Ascending aorta (tissue), 2 donors: Measurements from ENCODE around the gene UNC5C. TPM values are rescaled to one million over a fixed set of nuclear protein-coding genes. Genes with fewer than 3 reads are reported as not detected.

Source experiments
- DNase-seq, 2 donors: peaks; one replicate each; pipeline ENCODE4 v3.0.0-alpha.2; 2019; ENCODE audit warnings: low spot score in 2 of 2
- H3K27ac ChIP-seq, 2 donors: fragments of 200-600 bp; sonication (generic); one replicate each; pipeline ENCODE4 v1.5.1; 2016 to 2017; ENCODE audit warnings: mild to moderate bottlenecking in 1 of 2
- H3K27me3 ChIP-seq: fragments of 200-600 bp; sonication (generic); one replicate; pipeline ENCODE4 v1.5.1; 2017
- H3K36me3 ChIP-seq, 2 donors: fragments of 200-600 bp; sonication (generic); one replicate each; pipeline ENCODE4 v1.5.1; 2016
- H3K4me1 ChIP-seq, 2 donors: fragments of 200-600 bp; sonication (generic); one replicate each; pipeline ENCODE4 v1.5.1; 2016 to 2017; ENCODE audit warnings: mild to moderate bottlenecking in 1 of 2
- H3K4me3 ChIP-seq, 2 donors: fragments of 200-600 bp; sonication (generic); one replicate each; pipeline ENCODE4 v1.5.1; 2016 to 2017; ENCODE audit warnings: mild to moderate bottlenecking in 1 of 2
- H3K9me3 ChIP-seq, 2 donors: fragments of 200-600 bp; sonication (generic); one replicate each; pipeline ENCODE4 v1.5.1; 2016
- CTCF ChIP-seq, 3 experiments: fragments of 200-600 bp in 2 of 3; fragments of 450-650 bp in 1 of 3; sonication (generic) in 2 of 3; IDR thresholded peaks; one replicate each; pipeline ENCODE4 v1.5.1; 2016 to 2019; ENCODE audit warnings: antibody characterized with exemption in 3 of 3, mild to moderate bottlenecking in 1 of 3, moderate library complexity in 1 of 3
- intact Hi-C: fragments of 100-400 bp; cut with DNase I; formaldehyde crosslinking; loops from one replicate; pipeline ENCODE4 v1.15.1; 2023
- total RNA-seq: library from RNA; depleted of rRNA; stranded (reverse); fragments of >200 nt; gene quantifications from one replicate; pipeline ENCODE4 v1.1.0, GENCODE V29; 2016

Gene UNC5C
- total RNA-seq, 1 donor from 2014 or later: 13.3 TPM

- no peak overlapping the region for H3K27ac ChIP-seq
- intact Hi-C loops: loop anchor here (5.0 kb wide), 1 partner anchor 39 kb away; the partner anchor contains the start of gene UNC5C
- no peak overlapping the region for H3K4me3 ChIP-seq
- TF ChIP-seq CTCF (IDR thresholded peaks at IDR 0.05): no peak
- H3K9me3 ChIP-seq: no peaks in the 10 kb centered on the region
- no peak for DNase-seq
- no peaks in the 10 kb centered on the region for H3K27me3 ChIP-seq
- peaks cover 0 to 3% of the 10 kb centered on the region in 2 donors for H3K4me1 ChIP-seq
- H3K36me3 ChIP-seq: no peaks in the 10 kb centered on the region
Observed at GRCh38 chr4:95508421-95508820, 40.4 kb downstream of the UNC5C start.

- Histone ChIP-seq H3K27ac (no peak overlapping the region), H3K4me3 (no peak overlapping the region), H3K9me3 (no peaks in the 10 kb centered on the region), H3K4me1 (peaks cover 0 to 3% of the 10 kb centered on the region in 2 donors), H3K36me3 (no peaks in the 10 kb centered on the region), H3K27me3 (no peaks in the 10 kb centered on the region)
- intact Hi-C loops: loop anchor here (5.0 kb wide), 1 partner anchor 40 kb away; the partner anchor contains the start of gene UNC5C
- no peak for TF ChIP-seq CTCF (IDR thresholded peaks at IDR 0.05)
- DNase-seq: no peak
Observed at GRCh38 chr4:95507561-95507960, 41.2 kb downstream of the UNC5C start.

- intact Hi-C loops: loop anchor here (5.0 kb wide), 1 partner anchor 40 kb away; the partner anchor contains the start of gene UNC5C
- no peak overlapping the region for H3K4me3 ChIP-seq
- DNase-seq: no peak
- TF ChIP-seq CTCF (IDR thresholded peaks at IDR 0.05): no peak
- H3K4me1 ChIP-seq: peaks cover 0 to 3% of the 10 kb centered on the region in 2 donors
- H3K27ac ChIP-seq: no peak overlapping the region
- H3K27me3 ChIP-seq: no peaks in the 10 kb centered on the region
- no peaks in the 10 kb centered on the region for H3K36me3 ChIP-seq
- H3K9me3 ChIP-seq: no peaks in the 10 kb centered on the region
Observed at GRCh38 chr4:95507147-95507546, 41.6 kb downstream of the UNC5C start.

GRCh38 chr4:95506264-95506663, 42.5 kb downstream of the UNC5C start:
- TF ChIP-seq CTCF (IDR thresholded peaks at IDR 0.05): no peak
- H3K27me3 ChIP-seq: no peaks in the 10 kb centered on the region
- no peak overlapping the region for H3K27ac ChIP-seq
- H3K36me3 ChIP-seq: no peaks in the 10 kb centered on the region
- no peaks in the 10 kb centered on the region for H3K9me3 ChIP-seq
- no peak overlapping the region for H3K4me3 ChIP-seq
- H3K4me1 ChIP-seq: peaks cover 0 to 3% of the 10 kb centered on the region in 2 donors
- no peak for DNase-seq
- intact Hi-C loops: loop anchor here (5.0 kb wide), 1 partner anchor 41 kb away; the partner anchor contains the start of gene UNC5C

- DNase-seq: no peak
- no peak overlapping the region for H3K4me3 ChIP-seq
- TF ChIP-seq CTCF (IDR thresholded peaks at IDR 0.05): no peak
- no peak overlapping the region for H3K27ac ChIP-seq
- H3K27me3 ChIP-seq: no peaks in the 10 kb centered on the region
- intact Hi-C loops: loop anchor here (5.0 kb wide), 1 partner anchor 42 kb away; the partner anchor contains the start of gene UNC5C
- H3K4me1 ChIP-seq: peaks cover 0 to 3% of the 10 kb centered on the region in 2 donors
- no peaks in the 10 kb centered on the region for H3K9me3 ChIP-seq
- H3K36me3 ChIP-seq: no peaks in the 10 kb centered on the region
Observed at GRCh38 chr4:95505799-95506198, 43.0 kb downstream of the UNC5C start.
